HUES6 (cell line): Measurements from ENCODE around the gene CPE.
"Not testable (repeated sequence)": the region's sequence is repeated elsewhere in the genome, so short reads cannot be mapped to it uniquely, and the experiment has no call there.

Experiments used
- H3K27ac ChIP-seq: 2 replicates; pipeline ENCODE4 v1.7.0; 2013; ENCODE audit warnings: low read depth, mild to moderate bottlenecking, low read length, inconsistent platforms
- H3K27me3 ChIP-seq: 2 replicates; pipeline ENCODE4 v1.6.1; 2013; ENCODE audit warnings: low read length; ENCODE audit not compliant: control insufficient read depth, insufficient read depth
- H3K36me3 ChIP-seq: 2 replicates; pipeline ENCODE4 v1.6.1; 2013; ENCODE audit warnings: low read length; ENCODE audit not compliant: control insufficient read depth, insufficient read depth
- H3K4me1 ChIP-seq: 2 replicates; pipeline ENCODE4 v1.6.1; 2013; ENCODE audit warnings: low read length; ENCODE audit not compliant: control insufficient read depth, insufficient read depth
- H3K4me3 ChIP-seq: 2 replicates; pipeline ENCODE4 v1.5.1; 2013; ENCODE audit warnings: low read depth, low read length
- H3K9ac ChIP-seq: one replicate; pipeline ENCODE4 v1.6.1; 2013; ENCODE audit warnings: mild to moderate bottlenecking, low read length
- H3K9me3 ChIP-seq: 2 replicates; pipeline ENCODE4 v1.6.1; 2013; ENCODE audit warnings: low read depth, low read length; ENCODE audit not compliant: control insufficient read depth, insufficient read depth

The CPE gene

GRCh38 chr4:165378745-165379677 is at the start of gene CPE:
Gene CPE, plus strand, starts transcription at chr4:165379008. Its CDS starts 214 bp downstream, at chr4:165379222.
- H3K27ac ChIP-seq: no peak within 1 kb of the TSS
- peak within 1 kb of the TSS; percentile 85 for H3K4me3 ChIP-seq

GRCh38 chr4:165330071-165330470 is 48.7 kb upstream of the CPE start:
- peaks cover 58% of the 10 kb centered on the region for H3K36me3 ChIP-seq
- H3K4me1 ChIP-seq: peaks cover 41% of the 10 kb centered on the region
- H3K27me3 ChIP-seq: no peaks in the 10 kb centered on the region
- H3K27ac ChIP-seq: no peak overlapping the region
- peak overlapping the region; percentile 96 for H3K4me3 ChIP-seq
- H3K9ac ChIP-seq: peak overlapping the region; percentile 1
- peaks cover 4% of the 10 kb centered on the region; the same call in 1 of the 2 replicates for H3K9me3 ChIP-seq

More at GRCh38 chr4:165378745-165379677, at the start of gene CPE:
- H3K27me3 ChIP-seq: peaks cover 39% of the 10 kb centered on the region
- no peaks in the 10 kb centered on the region for H3K9me3 ChIP-seq
- peak within 1 kb of the TSS; percentile 35 for H3K9ac ChIP-seq
- no peaks in the 10 kb centered on the region for H3K36me3 ChIP-seq
- H3K4me1 ChIP-seq: peaks cover 15% of the 10 kb centered on the region

DNA sequence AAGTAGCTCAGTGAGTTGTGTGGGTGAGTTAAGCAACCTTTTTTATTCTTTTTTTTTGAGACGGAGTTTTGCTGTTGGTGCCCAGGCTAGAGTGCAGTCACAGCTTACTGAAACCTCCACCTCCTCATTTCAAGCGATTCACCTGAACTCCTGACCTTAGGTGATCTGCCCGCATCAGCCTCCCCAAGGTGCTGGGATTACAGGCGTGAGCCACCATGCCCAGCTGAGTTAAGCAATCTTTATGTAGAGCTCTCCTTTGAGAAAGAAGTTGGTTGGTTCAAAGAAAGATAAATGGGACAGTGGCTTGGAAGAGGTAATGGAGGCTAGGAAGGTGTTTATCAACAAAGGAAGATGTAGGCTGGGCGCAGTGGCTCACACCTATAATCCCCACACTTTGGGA is 48.1 kb upstream of the CPE start:
- peak overlapping the region; percentile 1 for H3K9ac ChIP-seq
- H3K27ac ChIP-seq: no peak overlapping the region
- H3K4me1 ChIP-seq: peaks cover 38% of the 10 kb centered on the region
- H3K36me3 ChIP-seq: peaks cover 64% of the 10 kb centered on the region
- no peaks in the 10 kb centered on the region for H3K9me3 ChIP-seq
- peak overlapping the region; percentile 96 for H3K4me3 ChIP-seq
- H3K27me3 ChIP-seq: no peaks in the 10 kb centered on the region

DNA sequence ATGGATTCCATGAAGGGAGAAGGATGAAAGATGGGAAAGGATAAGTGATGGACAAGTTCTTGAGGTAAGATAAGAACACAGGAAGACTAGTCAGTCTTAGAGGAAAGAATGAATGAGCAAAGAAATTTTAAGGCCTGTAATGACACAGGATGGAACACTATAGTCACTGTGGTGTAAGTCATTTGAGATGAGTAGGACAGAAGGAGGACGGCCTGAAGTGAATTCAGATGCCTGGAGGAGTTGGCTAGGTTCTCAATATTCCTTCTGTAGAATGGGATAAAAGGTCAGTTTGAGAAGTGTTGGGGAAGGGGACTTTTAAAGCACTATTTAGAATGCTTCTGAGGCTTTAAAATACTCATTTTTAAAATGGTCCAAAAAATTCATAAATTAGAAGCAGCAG is 47.4 kb upstream of the CPE start:
- Histone ChIP-seq H3K9me3 (no peaks in the 10 kb centered on the region), H3K27me3 (no peaks in the 10 kb centered on the region), H3K4me3 (peak overlapping the region; percentile 96), H3K27ac (no peak overlapping the region), H3K4me1 (peaks cover 32% of the 10 kb centered on the region), H3K36me3 (peaks cover 71% of the 10 kb centered on the region), H3K9ac (peak overlapping the region; percentile 10)

DNA sequence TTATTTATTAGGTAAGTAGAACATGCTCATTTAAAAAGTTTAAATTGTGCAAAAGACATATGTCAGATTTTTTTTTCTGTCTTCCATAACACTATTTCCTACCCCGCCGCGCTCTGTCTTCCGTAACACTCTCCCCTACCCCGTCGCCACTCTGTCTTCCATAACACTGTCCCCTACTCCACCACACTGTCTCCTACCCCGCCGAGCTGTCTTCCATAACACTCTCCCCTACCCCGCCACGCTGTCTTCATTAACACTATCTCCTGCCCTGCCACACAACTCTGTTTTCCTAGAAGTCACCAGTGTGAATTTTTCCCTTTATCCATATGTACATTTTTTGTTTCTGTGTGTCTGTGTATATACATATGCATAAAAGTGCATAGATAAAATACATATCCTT is 47.0 kb upstream of the CPE start:
- H3K9me3 ChIP-seq: no peaks in the 10 kb centered on the region
- peak overlapping the region; percentile 96 for H3K4me3 ChIP-seq
- no peak overlapping the region for H3K27ac ChIP-seq
- H3K9ac ChIP-seq: no peak overlapping the region
- no peaks in the 10 kb centered on the region for H3K27me3 ChIP-seq
- peaks cover 76% of the 10 kb centered on the region for H3K36me3 ChIP-seq
- peaks cover 30% of the 10 kb centered on the region for H3K4me1 ChIP-seq

DNA sequence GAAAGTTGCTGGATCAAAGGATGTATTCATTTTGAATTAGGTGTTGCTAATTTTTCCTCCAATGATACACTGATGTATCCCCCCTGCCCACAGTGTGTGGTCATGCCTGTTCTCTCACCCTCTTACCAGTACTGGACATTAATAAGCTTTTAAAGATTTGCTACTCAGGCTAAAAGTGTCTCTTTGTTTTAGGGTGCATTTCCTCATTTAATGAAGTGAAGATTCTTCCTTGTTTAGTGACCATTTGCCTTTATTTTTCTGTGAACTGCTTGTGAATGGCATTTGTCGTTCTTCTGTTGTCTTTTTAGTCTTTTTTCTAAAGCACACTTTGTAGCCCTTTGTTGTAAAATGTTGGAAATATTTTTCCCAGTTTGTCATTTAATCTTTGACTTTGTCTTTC is 46.3 kb upstream of the CPE start:
- H3K27ac ChIP-seq: no peak overlapping the region
- peak overlapping the region; percentile 96 for H3K4me3 ChIP-seq
- H3K36me3 ChIP-seq: peaks cover 83% of the 10 kb centered on the region
- H3K4me1 ChIP-seq: peaks cover 30% of the 10 kb centered on the region
- H3K9ac ChIP-seq: no peak overlapping the region
- H3K27me3 ChIP-seq: no peaks in the 10 kb centered on the region
- H3K9me3 ChIP-seq: no peaks in the 10 kb centered on the region

DNA sequence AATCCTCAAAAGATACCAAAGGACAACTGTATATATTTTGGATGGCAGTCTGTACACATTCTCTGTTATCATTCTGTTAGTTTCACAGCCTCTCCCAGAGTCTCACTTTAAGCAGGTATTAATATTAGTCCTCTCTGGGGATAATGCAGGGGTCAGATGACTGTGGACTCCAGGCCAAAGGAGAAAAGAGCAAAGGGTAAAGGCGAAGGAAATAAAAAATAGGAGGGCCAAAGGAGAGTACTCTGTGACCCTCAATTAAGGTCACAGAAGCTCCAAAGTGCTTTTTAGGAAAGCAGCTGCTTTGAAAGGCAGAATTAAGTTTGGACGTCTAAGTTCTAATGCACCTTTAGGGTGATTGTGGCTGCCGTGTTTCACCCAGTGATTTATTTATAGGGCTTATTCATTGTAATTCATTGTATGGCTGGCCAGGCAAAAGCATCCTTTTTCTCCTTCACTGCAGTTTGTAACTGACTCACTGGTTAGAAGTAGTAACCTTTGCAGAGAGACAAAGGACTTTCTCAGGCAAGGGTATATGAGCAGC is 43.6 kb upstream of the CPE start:
- H3K9ac ChIP-seq: no peak overlapping the region
- H3K36me3 ChIP-seq: peaks cover 100% of the 10 kb centered on the region
- peak overlapping the region; percentile 30; the same call in 1 of the 2 replicates for H3K4me3 ChIP-seq
- H3K9me3 ChIP-seq: no peaks in the 10 kb centered on the region
- H3K27me3 ChIP-seq: no peaks in the 10 kb centered on the region
- H3K4me1 ChIP-seq: peaks cover 28% of the 10 kb centered on the region
- no peak overlapping the region for H3K27ac ChIP-seq

- H3K27me3 ChIP-seq: no peaks in the 10 kb centered on the region
- no peak overlapping the region for H3K9ac ChIP-seq
- H3K27ac ChIP-seq: no peak overlapping the region
- H3K4me1 ChIP-seq: peaks cover 17% of the 10 kb centered on the region; the same call in 1 of the 2 replicates
- H3K9me3 ChIP-seq: no peaks in the 10 kb centered on the region
- no peak overlapping the region for H3K4me3 ChIP-seq
- peaks cover 100% of the 10 kb centered on the region for H3K36me3 ChIP-seq
Observed at GRCh38 chr4:165336743-165337142, 42.1 kb upstream of the CPE start.

GRCh38 chr4:165342340-165342739 is 36.5 kb upstream of the CPE start:
- H3K9ac ChIP-seq, H3K27me3 ChIP-seq, H3K27ac ChIP-seq, H3K9me3 ChIP-seq, H3K4me1 ChIP-seq, H3K4me3 ChIP-seq: not testable (repeated sequence)
- peaks cover 53% of the 10 kb centered on the region for H3K36me3 ChIP-seq

- H3K27me3 ChIP-seq: no peaks in the 10 kb centered on the region
- H3K4me1 ChIP-seq: no peaks in the 10 kb centered on the region
- H3K27ac ChIP-seq: no peak overlapping the region
- no peak overlapping the region for H3K9ac ChIP-seq
- H3K4me3 ChIP-seq: no peak overlapping the region
- no peaks in the 10 kb centered on the region for H3K9me3 ChIP-seq
- peaks cover 41% of the 10 kb centered on the region for H3K36me3 ChIP-seq
Observed at GRCh38 chr4:165343353-165344191, 35.2 kb upstream of the CPE start.
